Small intestine (tissue), 7 donors: ENCODE results near the gene MAPK1. TPM values are rescaled to one million over a fixed set of nuclear protein-coding genes. Genes with fewer than 3 reads are reported as not detected.

Experiments
- DNase-seq, 2 donors: peaks; one replicate each; pipeline versions ENCODE4 v3.0.0 to v3.0.0-alpha.2; 2013
- FAIRE-seq: peaks from 2 replicates; lab custom pipeline; 2012; peaks lifted over from hg19 to GRCh38; lab: Jason Lieb, UNC
- H3K27ac ChIP-seq, 3 donors: one replicate each; pipeline ENCODE4 v1.5.1; 2013; ENCODE audit warnings: low read length in 2 of 3, mild to moderate bottlenecking in 2 of 3, control low read depth in 1 of 3, inconsistent platforms in 1 of 3, low read depth in 1 of 3, moderate library complexity in 1 of 3
- H3K27me3 ChIP-seq, 3 donors: one replicate each; pipeline ENCODE4 v1.6.1; 2013; ENCODE audit warnings: low read length in 3 of 3, inconsistent platforms in 1 of 3; ENCODE audit not compliant: control insufficient read depth in 3 of 3, insufficient read depth in 3 of 3
- H3K36me3 ChIP-seq, 3 donors: one replicate each; pipeline ENCODE4 v1.6.1; 2013; ENCODE audit warnings: low read length in 3 of 3, inconsistent platforms in 1 of 3, low read depth in 1 of 3, mild to moderate bottlenecking in 1 of 3, moderate library complexity in 1 of 3; ENCODE audit not compliant: control insufficient read depth in 3 of 3, insufficient read depth in 2 of 3
- H3K4me1 ChIP-seq, 3 donors: one replicate each; pipeline ENCODE4 v1.6.1; 2013; ENCODE audit warnings: low read length in 2 of 3, inconsistent platforms in 1 of 3, low read depth in 1 of 3, mild to moderate bottlenecking in 1 of 3, moderate library complexity in 1 of 3; ENCODE audit not compliant: control insufficient read depth in 3 of 3, insufficient read depth in 2 of 3
- H3K4me3 ChIP-seq, 3 donors: one replicate each; pipeline ENCODE4 v1.5.1; 2013; ENCODE audit warnings: low read length in 3 of 3, control low read depth in 1 of 3, inconsistent platforms in 1 of 3, low read depth in 1 of 3, mild to moderate bottlenecking in 1 of 3, moderate library complexity in 1 of 3
- H3K9me3 ChIP-seq, 2 donors: one replicate each; pipeline ENCODE4 v1.6.1; 2013; ENCODE audit warnings: low read depth in 1 of 2, low read length in 1 of 2; ENCODE audit not compliant: control insufficient read depth in 2 of 2, insufficient read depth in 1 of 2
- WGBS, 3 donors: extraction: QIAGEN DNeasy Blood & Tissue Kit; methylation state at CpG; one replicate each; pipeline ENCODE4 v1.1.7; 2013; 5-methylcytosine and 5-hydroxymethylcytosine counted together
- polyA plus RNA-seq, 4 donors: library from polyadenylated mRNA; stranded (reverse) in 3 of 4; unstranded in 1 of 4; fragments of 200-250 nt in 3 of 4; fragments of 120-200 nt in 1 of 4; gene quantifications; one replicate each; pipeline versions ENCODE4 v1.2.1 to v1.2.3, GENCODE V29; 2013
- donor health status: healthy with polysubstance abuse.
- donor health status: control.
- donor health status: control.
- donor health status: Bipolar disorder and iron deficiency.
- donor health status: healthy.

MAPK1 gene
- polyA plus RNA-seq, 4 donors = 10.3 to 76.5 (median 14.2) TPM

- Histone ChIP-seq H3K4me1 (no peaks in the 10 kb centered on the region), H3K36me3 (peaks cover 0 to 14% (median 0%) of the 10 kb centered on the region in 3 donors), H3K4me3 (no peak overlapping the region), H3K27me3 (no peaks in the 10 kb centered on the region), H3K27ac (no peak overlapping the region), H3K9me3 (no peaks in the 10 kb centered on the region)
- WGBS, 3 donors = 55 to 58% (median 58%) methylated on average over 3 of the region's 3 CpGs
- DNase-seq (no peak), FAIRE-seq (no peak)
Measured at GRCh38 chr22:21707677-21708076, 159.8 kb downstream of the MAPK1 start.

Other genes starting within 250 kb of the MAPK1 start
- gene YDJC, start 237.6 kb downstream of the MAPK1 start, polyA plus RNA-seq = 10 to 100 TPM; 34.5 to 46.7 (median 42.2) TPM
- under 1 TPM; 0.21 to 0.40 (median 0.25) TPM for gene CCDC116, start 234.9 kb downstream of the MAPK1 start, polyA plus RNA-seq
- 100 to 1,000 TPM in 1 of 4 donors, 10 to 100 TPM in 3; 25.9 to 125 (median 49.8) TPM for gene SDF2L1, start 225.3 kb downstream of the MAPK1 start, polyA plus RNA-seq
- 10 to 100 TPM; 24.9 to 50.1 (median 32.5) TPM for gene PPIL2, start 201.6 kb downstream of the MAPK1 start, polyA plus RNA-seq
- gene YPEL1, start 131.9 kb downstream of the MAPK1 start, polyA plus RNA-seq = 1 to 10 TPM in 3 of 4 donors, under 1 TPM in 1; 0.22 to 2.3 (median 1.5) TPM
- gene PPM1F, start 85.2 kb upstream of the MAPK1 start, polyA plus RNA-seq = 10 to 100 TPM in 2 of 4 donors, 1 to 10 TPM in 2; 1.8 to 16.7 (median 9.9) TPM
- gene TOP3B, start 115.1 kb upstream of the MAPK1 start, polyA plus RNA-seq = 10 to 100 TPM; 12.0 to 26.9 (median 14.5) TPM